Measurements from ENCODE around the gene GGNBP2. TPM values are rescaled to one million over a fixed set of nuclear protein-coding genes. Genes with fewer than 3 reads are reported as not detected.

The GGNBP2 gene
- total RNA-seq, 2 donors from 2014 or later = 76.4 to 86.7 TPM

GRCh38 chr17:36612323-36612722 is 67.6 kb downstream of the GGNBP2 start:
- intact Hi-C loops (cut with DNase I, micrococcal nuclease) = no loop called here
- DNase-seq = no peak
- ATAC-seq = no peak

- no peak for ATAC-seq
- DNase-seq = no peak
- intact Hi-C loops (cut with DNase I, micrococcal nuclease) = no loop called here
Observed at GRCh38 chr17:36613155-36613554, 68.4 kb downstream of the GGNBP2 start.

GRCh38 chr17:36614081-36614480 is 69.4 kb downstream of the GGNBP2 start:
- intact Hi-C loops (cut with DNase I, micrococcal nuclease) = no loop called here
- no peak for DNase-seq
- ATAC-seq = no peak

GRCh38 chr17:36614933-36615332 is 70.2 kb downstream of the GGNBP2 start:
- ATAC-seq (no peak), DNase-seq (no peak)
- intact Hi-C loops (cut with DNase I, micrococcal nuclease) = no loop called here

GRCh38 chr17:36616061-36617029 is 71.6 kb downstream of the GGNBP2 start:
- intact Hi-C loops (cut with DNase I, micrococcal nuclease) = no loop called here
- ATAC-seq = no peak

GRCh38 chr17:36617773-36618172 is 73.1 kb downstream of the GGNBP2 start:
- ATAC-seq (no peak), DNase-seq (no peak)
- intact Hi-C loops (cut with DNase I, micrococcal nuclease) = no loop called here

More at GRCh38 chr17:36616061-36617029, 71.6 kb downstream of the GGNBP2 start:
- DNase-seq = no peak

- ATAC-seq = no peak
- no peak for DNase-seq
- intact Hi-C loops (cut with DNase I, micrococcal nuclease) = loop anchor here in 1 of 2 donors (10.0 kb wide), 1 partner anchor 422 kb away; no protein-coding TSS in a partner anchor
Observed at GRCh38 chr17:36623281-36623680, 78.6 kb downstream of the GGNBP2 start.

GRCh38 chr17:36625188-36625587 is 80.5 kb downstream of the GGNBP2 start:
- ATAC-seq (no peak), DNase-seq (no peak)

GRCh38 chr17:36627101-36627500 is 82.4 kb downstream of the GGNBP2 start:
- DNase-seq = no peak
- ATAC-seq = no peak
- intact Hi-C loops (cut with DNase I, micrococcal nuclease) = loop anchor here in 1 of 2 donors (10.0 kb wide), 1 partner anchor 418 kb away; no protein-coding TSS in a partner anchor

More at GRCh38 chr17:36625188-36625587, 80.5 kb downstream of the GGNBP2 start:
- intact Hi-C loops (cut with DNase I, micrococcal nuclease) = loop anchor here in 1 of 2 donors (10.0 kb wide), 1 partner anchor 420 kb away; no protein-coding TSS in a partner anchor

- DNase-seq (no peak), ATAC-seq (no peak)
- intact Hi-C loops (cut with DNase I, micrococcal nuclease) = loop anchor here in 1 of 2 donors (10.0 kb wide), 1 partner anchor 416 kb away; no protein-coding TSS in a partner anchor
Observed at GRCh38 chr17:36628576-36628975, 83.9 kb downstream of the GGNBP2 start.

GRCh38 chr17:36629252-36629847 is 84.6 kb downstream of the GGNBP2 start:
- DNase-seq (peak; percentile 39 to 82), ATAC-seq (peak; percentile 89)
- intact Hi-C loops (cut with DNase I, micrococcal nuclease) = loop anchor here in 1 of 2 donors (10.0 kb wide), 1 partner anchor 415 kb away; no protein-coding TSS in a partner anchor

GRCh38 chr17:36629970-36630502 is 85.3 kb downstream of the GGNBP2 start:
- intact Hi-C loops (cut with DNase I, micrococcal nuclease) = loop anchor here in 1 of 2 donors (10.0 kb wide), 1 partner anchor 415 kb away; no protein-coding TSS in a partner anchor
- no peak for DNase-seq
- ATAC-seq = no peak

GRCh38 chr17:36631022-36631421 is 86.3 kb downstream of the GGNBP2 start:
- no peak for ATAC-seq
- DNase-seq = no peak
- intact Hi-C loops (cut with DNase I, micrococcal nuclease) = no loop called here

GRCh38 chr17:36632916-36633771 is 88.4 kb downstream of the GGNBP2 start:
- intact Hi-C loops (cut with DNase I, micrococcal nuclease) = no loop called here
- DNase-seq (no peak), ATAC-seq (no peak)

Other genes with a start within 250 kb of the GGNBP2 start
- gene TBC1D3G, start 221.0 kb upstream of the GGNBP2 start, total RNA-seq = not detected
- gene TBC1D3H, start 156.5 kb upstream of the GGNBP2 start, total RNA-seq = not detected
- 10 to 100 TPM; 23.8 to 25.7 TPM for gene ZNHIT3, start 58.2 kb upstream of the GGNBP2 start, total RNA-seq
- 10 to 100 TPM; 68.4 to 99.3 TPM for gene MYO19, start 10.1 kb upstream of the GGNBP2 start, total RNA-seq
- 1 to 10 TPM; 6.0 to 9.3 TPM for gene PIGW, start 9.9 kb upstream of the GGNBP2 start, total RNA-seq
- 100 to 1,000 TPM; 221 to 249 TPM for gene DHRS11, start 47.0 kb downstream of the GGNBP2 start, total RNA-seq
- 10 to 100 TPM in 1 of 2 donors, 1 to 10 TPM in 1; 7.6 to 10.2 TPM for gene MRM1, start 56.7 kb downstream of the GGNBP2 start, total RNA-seq